Measurements from ENCODE around the gene PLPP4.

GRCh38 chr10:120451968-120452367, 5.1 kb upstream of the PLPP4 start:
- no peak for TF ChIP-seq POLR2A (IDR thresholded peaks at IDR 0.05; ENCODE audit: extremely low read depth, insufficient read length)
- TF ChIP-seq, protein P1, sequence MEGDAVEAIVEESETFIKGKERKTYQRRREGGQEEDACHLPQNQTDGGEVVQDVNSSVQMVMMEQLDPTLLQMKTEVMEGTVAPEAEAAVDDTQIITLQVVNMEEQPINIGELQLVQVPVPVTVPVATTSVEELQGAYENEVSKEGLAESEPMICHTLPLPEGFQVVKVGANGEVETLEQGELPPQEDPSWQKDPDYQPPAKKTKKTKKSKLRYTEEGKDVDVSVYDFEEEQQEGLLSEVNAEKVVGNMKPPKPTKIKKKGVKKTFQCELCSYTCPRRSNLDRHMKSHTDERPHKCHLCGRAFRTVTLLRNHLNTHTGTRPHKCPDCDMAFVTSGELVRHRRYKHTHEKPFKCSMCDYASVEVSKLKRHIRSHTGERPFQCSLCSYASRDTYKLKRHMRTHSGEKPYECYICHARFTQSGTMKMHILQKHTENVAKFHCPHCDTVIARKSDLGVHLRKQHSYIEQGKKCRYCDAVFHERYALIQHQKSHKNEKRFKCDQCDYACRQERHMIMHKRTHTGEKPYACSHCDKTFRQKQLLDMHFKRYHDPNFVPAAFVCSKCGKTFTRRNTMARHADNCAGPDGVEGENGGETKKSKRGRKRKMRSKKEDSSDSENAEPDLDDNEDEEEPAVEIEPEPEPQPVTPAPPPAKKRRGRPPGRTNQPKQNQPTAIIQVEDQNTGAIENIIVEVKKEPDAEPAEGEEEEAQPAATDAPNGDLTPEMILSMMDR (IDR thresholded peaks at IDR 0.05; ENCODE audit: low read depth, low read length) = no peak
- TF ChIP-seq, protein P2, sequence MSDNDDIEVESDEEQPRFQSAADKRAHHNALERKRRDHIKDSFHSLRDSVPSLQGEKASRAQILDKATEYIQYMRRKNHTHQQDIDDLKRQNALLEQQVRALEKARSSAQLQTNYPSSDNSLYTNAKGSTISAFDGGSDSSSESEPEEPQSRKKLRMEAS (IDR thresholded peaks at IDR 0.05; ENCODE audit: low read depth, low read length) = no peak

Measured in NB4 (cell line).